ENCODE results near the gene LARP1. TPM values are rescaled to one million over a fixed set of nuclear protein-coding genes. Genes with fewer than 3 reads are reported as not detected.

The LARP1 gene

GRCh38 chr5:154865466-154866184 is 110.4 kb downstream of the LARP1 start:
- Histone ChIP-seq H3K36me3 (ENCODE audit: insufficient read depth, low read length) (peaks cover 51% of the 10 kb centered on the region), H3K9ac (ENCODE audit: low read depth, low read length) (no peak overlapping the region), H3K4me2 (ENCODE audit: low read length) (no peak overlapping the region), H3K4me3 (ENCODE audit: low read length) (no peak overlapping the region), H3K27me3 (ENCODE audit: control insufficient read depth, insufficient read depth, low read length) (no peaks in the 10 kb centered on the region), H3K9me3 (replicated peaks; ENCODE audit: low read length) (no peaks in the 10 kb centered on the region), H3K4me1 (ENCODE audit: control insufficient read depth, insufficient read depth, low read length) (peaks cover 24% of the 10 kb centered on the region)

- no peak overlapping the region for H3K9ac ChIP-seq (ENCODE audit: low read depth, low read length)
- H3K4me1 ChIP-seq (ENCODE audit: control insufficient read depth, insufficient read depth, low read length) = peaks cover 15% of the 10 kb centered on the region
- no peaks in the 10 kb centered on the region for H3K9me3 ChIP-seq (replicated peaks; ENCODE audit: low read length)
- H3K4me2 ChIP-seq (ENCODE audit: low read length) = no peak overlapping the region
- peaks cover 62% of the 10 kb centered on the region for H3K36me3 ChIP-seq (ENCODE audit: insufficient read depth, low read length)
- H3K27me3 ChIP-seq (ENCODE audit: control insufficient read depth, insufficient read depth, low read length) = no peaks in the 10 kb centered on the region
- no peak overlapping the region for H3K4me3 ChIP-seq (ENCODE audit: low read length)
Measured at GRCh38 chr5:154866841-154867240, 111.7 kb downstream of the LARP1 start.

Small RNAs within 50 kb of the gene (small RNA-seq; reads per million reads assigned to genes)
- gene MIR378H = not detected
- not detected for gene RF00019
